ENCODE results near the gene STRBP. TPM values are rescaled to one million over a fixed set of nuclear protein-coding genes. Genes with fewer than 3 reads are reported as not detected.

Gene STRBP
- polyA plus RNA-seq, 10 donors: 7.3 to 14.1 (median 11.3) TPM

Other genes with a start within 250 kb of the STRBP start
- gene GPR21, start 234.9 kb downstream of the STRBP start, polyA plus RNA-seq (ENCODE audit: insufficient read length in 10 of 10): under 1 TPM in 5 of 10 donors, not detected in 5; 0.20 to 0.48 (median 0.37) TPM
- gene CRB2, start 87.6 kb upstream of the STRBP start, polyA plus RNA-seq (ENCODE audit: insufficient read length in 10 of 10): under 1 TPM; 0.04 to 0.13 (median 0.10) TPM